K562 (cell line): Measurements from ENCODE around the gene KCNK1. TPM values are rescaled to one million over a fixed set of nuclear protein-coding genes. Genes with fewer than 3 reads are reported as not detected.

Experiments
- ATF7 ChIP-seq: fragments of 450-650 bp; IDR thresholded peaks from 2 replicates; pipeline ENCODE4 v1.7.1; 2014; ENCODE audit warnings: mild to moderate bottlenecking, moderate library complexity
- GTF2B ChIP-seq: IDR thresholded peaks from 2 replicates; pipeline ENCODE4 v1.6.1; 2011; ENCODE audit not compliant: insufficient read length; ENCODE audit errors: extremely low read depth
- KDM5B ChIP-seq: fragments of 200-600 bp; sonication (generic); IDR thresholded peaks from 2 replicates; pipeline ENCODE4 v1.6.1; 2012; ENCODE audit warnings: low read depth, mild to moderate bottlenecking, moderate library complexity, low read length, control low read depth, inconsistent platforms; ENCODE audit not compliant: insufficient replicate concordance
- NFYB ChIP-seq: IDR thresholded peaks from 2 replicates; pipeline ENCODE4 v1.6.1; 2011; ENCODE audit warnings: mild to moderate bottlenecking, moderate library complexity; ENCODE audit not compliant: insufficient read length; ENCODE audit errors: extremely low read depth
- NR4A1 ChIP-seq, 2 experiments: fragments of 250-450 bp in 1 of 2; fragments of 450-650 bp in 1 of 2; sonication (Bioruptor Pico) in 1 of 2; IDR thresholded peaks; 2 replicates each; pipeline versions ENCODE4 v1.4.0 to v1.6.1; 2016 to 2020; ENCODE audit warnings: mild to moderate bottlenecking in 2 of 2, missing compliant biosample characterization in 1 of 2, missing genetic modification characterization in 1 of 2, moderate library complexity in 1 of 2
- PURB ChIP-seq: sonication (generic); formaldehyde crosslinking; IDR thresholded peaks from 2 replicates; pipeline ENCODE4 v1.9.0; 2021; ENCODE audit warnings: low read depth, mild to moderate bottlenecking, missing genetic modification reagents
- SPI1 ChIP-seq: IDR thresholded peaks from 2 replicates; pipeline ENCODE4 v1.6.1; 2011; ENCODE audit warnings: low read depth, low read length, control low read depth, borderline replicate concordance
- WHSC1 ChIP-seq: IDR thresholded peaks from one replicate; pipeline ENCODE4 v1.6.1; 2012; ENCODE audit warnings: low read length, control low read depth, inconsistent platforms
- ZNF395 ChIP-seq: fragments of 200-800 bp; sonication (Bioruptor generic); IDR thresholded peaks from 2 replicates; pipeline ENCODE4 v1.6.1; 2017; ENCODE audit warnings: missing genetic modification characterization, missing compliant biosample characterization
- ZNF609 ChIP-seq: sonication (generic); formaldehyde crosslinking; IDR thresholded peaks from 2 replicates; pipeline ENCODE4 v1.8.1; 2023; ENCODE audit warnings: missing genetic modification reagents, mild to moderate bottlenecking, borderline replicate concordance
- ZNF639 ChIP-seq, 2 experiments: fragments of 200-800 bp in 1 of 2; sonication (Bioruptor generic) in 1 of 2; sonication (generic) in 1 of 2; formaldehyde crosslinking in 1 of 2; IDR thresholded peaks in 1 of 2; conservative IDR thresholded peaks in 1 of 2; 2 replicates each; pipeline versions ENCODE4 v1.5.0 to v1.6.1; 2016 to 2020; ENCODE audit warnings: missing compliant biosample characterization in 1 of 2, missing genetic modification characterization in 1 of 2, missing genetic modification reagents in 1 of 2
- polyA plus RNA-seq, 8 experiments: library from polyadenylated mRNA; depleted of rRNA in 4 of 8; stranded (reverse) in 5 of 8; unstranded in 3 of 8; fragments of >200 nt; fragmentation: Nextera tagmentation in 2 of 8; fragmentation: Illumina TruSeq in 1 of 8; extraction: Ambion mirVana in 2 of 8; extraction: Trizol in 1 of 8; gene quantifications; 2 replicates each; pipeline versions ENCODE4 v1.2.1 to v1.2.3, GENCODE V29; 2011 to 2014; ENCODE audit warnings: inconsistent platforms in 1 of 8, missing spikeins in 1 of 8
- total RNA-seq, 7 experiments: library from RNA; depleted of rRNA in 6 of 7; stranded (reverse); fragments of >200 nt in 6 of 7; fragmentation: Illumina TruSeq in 2 of 7; extraction: Trizol in 2 of 7; gene quantifications; 2 replicates each; pipeline versions ENCODE4 v1.2.1 to v1.2.3, GENCODE V29; 2011 to 2021; ENCODE audit warnings: low replicate concordance in 1 of 7

Gene KCNK1
- total and polyA plus RNA-seq, 9 of the 15 experiments (the other 6 are each of a cell fraction or from before 2014, with no cell fraction given): 3.1 to 22.7 (median 6.0) TPM

GRCh38 chr1:233613252-233614172 is at the start of gene KCNK1 (continued):
- no peak for TF ChIP-seq ZNF395
- no peak for TF ChIP-seq SPI1
- 0 out of 2 replicates have a peak, but pooled peaks have one; percentile 12 for TF ChIP-seq ATF7
- TF ChIP-seq KDM5B: peak; percentile 64
- TF ChIP-seq PURB (CRISPR knock-in tag): no peak
- no peak; a peak in 1 of 4 replicates for TF ChIP-seq ZNF639 (CRISPR knock-in tag; conservative IDR thresholded peaks at IDR 0.05 in 1 of 2, IDR thresholded peaks at IDR 0.05 in 1 of 2)
- TF ChIP-seq WHSC1: no peak
- TF ChIP-seq NFYB: peak; percentile 55
- TF ChIP-seq GTF2B: no peak
- TF ChIP-seq ZNF609: no peak
- no peak for TF ChIP-seq NR4A1 (CRISPR knock-in tag; IDR thresholded peaks at IDR 0.05)
- no peak for TF ChIP-seq NR4A1 (tag; IDR thresholded peaks at IDR 0.05)
